Stimulated activated CD4-positive, alpha-beta T cell treated with anti-CD3 and anti-CD28 coated beads, Interleukin-1b, Interleukin-23, amount 100 ng/mL, for 24 hours (primary cell): ENCODE data around the gene USF1.
"Not testable (repeated sequence)": the region's sequence is repeated elsewhere in the genome, so short reads cannot be mapped to it uniquely, and the experiment has no call there.

Experiments used
- DNase-seq, 4 experiments: peaks; one replicate each; pipeline ENCODE4 v3.0.0-alpha.2; 2020; ENCODE audit warnings: low read depth in 4 of 4, low spot score in 1 of 4

USF1 gene

GRCh38 chr1:161079436-161080110 is 33.8 kb upstream of the USF1 start:
- DNase-seq: no peak

DNA sequence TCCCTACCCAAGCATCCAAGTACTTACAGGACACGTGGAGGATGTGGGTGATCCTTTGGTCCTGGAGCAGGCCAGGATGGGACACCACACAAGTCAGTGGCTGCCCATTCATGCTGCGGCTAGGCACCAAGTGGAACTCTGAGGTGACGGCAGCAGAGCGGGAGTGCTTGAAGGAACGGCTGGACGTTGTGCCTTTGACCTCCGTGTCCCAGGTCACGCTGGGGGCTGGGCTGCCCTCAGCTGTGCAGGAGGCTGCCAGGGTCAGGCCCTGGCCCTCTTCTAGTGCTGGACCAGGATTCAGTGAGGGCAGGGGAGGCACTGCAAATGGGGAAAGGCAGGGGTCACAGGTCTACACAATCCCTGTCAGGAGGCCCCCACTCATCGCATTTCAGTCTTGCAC is 31.6 kb upstream of the USF1 start:
- no peak for DNase-seq

- DNase-seq: no peak
These were observed 30.6 kb upstream of the USF1 start for GRCh38 chr1:161076410-161076809.

- no peak for DNase-seq
These were observed 29.0 kb upstream of the USF1 start for GRCh38 chr1:161074676-161075368.

GRCh38 chr1:161073474-161074121 is 27.8 kb upstream of the USF1 start:
- DNase-seq: no peak

- DNase-seq: no peak
These were observed 27.1 kb upstream of the USF1 start for GRCh38 chr1:161072751-161073449.

DNA sequence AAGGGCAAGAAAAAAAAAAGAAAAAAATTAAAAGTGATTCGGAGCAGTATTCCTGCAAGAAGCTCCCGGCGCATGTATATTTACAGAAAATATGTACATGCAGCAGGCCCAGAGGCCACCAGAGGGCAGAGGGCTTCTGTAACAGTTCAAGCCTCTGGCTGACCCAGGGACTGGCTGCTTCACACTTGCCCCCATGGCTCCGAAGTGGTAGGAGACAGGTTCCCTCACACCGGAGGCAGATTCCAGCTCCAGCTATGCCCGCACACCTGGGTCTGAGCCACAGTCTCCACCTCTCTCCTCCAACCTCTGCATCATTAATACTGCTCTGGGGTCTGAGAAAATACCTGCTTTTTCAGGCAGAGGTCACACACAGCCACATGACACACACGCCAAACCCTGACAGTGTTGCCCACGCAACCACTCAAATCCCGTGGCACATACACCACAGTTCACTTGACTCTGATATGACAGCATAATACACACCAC is 26.2 kb upstream of the USF1 start:
- DNase-seq: peak in 1 of 4 experiments; percentile 24

GRCh38 chr1:161070761-161071160 is 25.0 kb upstream of the USF1 start:
- DNase-seq: no peak

DNA sequence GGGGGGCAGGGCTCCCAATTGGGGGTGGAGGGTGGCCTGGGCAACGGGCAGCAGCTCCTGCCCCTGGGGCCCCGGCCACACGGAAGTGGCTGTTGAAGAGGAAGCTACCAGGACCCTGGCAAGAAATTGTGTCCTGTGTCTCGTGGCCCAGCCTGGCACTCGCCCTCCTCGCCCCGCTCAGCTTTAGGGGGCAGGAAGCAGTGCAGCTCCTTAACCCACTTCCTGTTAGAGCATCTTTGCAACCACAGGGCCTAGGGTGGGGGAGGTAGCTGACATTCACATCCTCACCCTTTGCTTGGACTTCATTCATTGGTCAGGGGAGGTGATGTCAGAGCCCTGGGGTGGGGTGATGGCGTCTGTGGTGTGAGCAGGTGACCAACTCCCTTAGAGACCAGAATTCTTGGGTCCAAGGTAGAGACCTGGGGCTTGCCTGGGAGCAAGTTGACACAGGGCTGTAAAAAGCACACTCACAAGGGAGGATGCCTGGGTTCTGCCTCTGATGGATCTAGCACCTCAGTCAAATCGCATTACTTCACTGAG is 24.0 kb upstream of the USF1 start, which contains the start of gene ARHGAP30:
Gene ARHGAP30, minus strand, starts transcription at position 161 of the 540 bp plus-strand sequence. CDS start 267 bp downstream, outside the sequence.
- DNase-seq: peak in 2 of 4 experiments; percentile 64 to 79

- no peak for DNase-seq
These were observed 23.5 kb upstream of the USF1 start for GRCh38 chr1:161069241-161069640.

- peak in 3 of 4 experiments; percentile 47 to 78 (median 65) for DNase-seq
These were observed 22.8 kb upstream of the USF1 start for GRCh38 chr1:161068306-161069234.

- no peak for DNase-seq
These were observed 20.9 kb upstream of the USF1 start for GRCh38 chr1:161066694-161067093.

DNA sequence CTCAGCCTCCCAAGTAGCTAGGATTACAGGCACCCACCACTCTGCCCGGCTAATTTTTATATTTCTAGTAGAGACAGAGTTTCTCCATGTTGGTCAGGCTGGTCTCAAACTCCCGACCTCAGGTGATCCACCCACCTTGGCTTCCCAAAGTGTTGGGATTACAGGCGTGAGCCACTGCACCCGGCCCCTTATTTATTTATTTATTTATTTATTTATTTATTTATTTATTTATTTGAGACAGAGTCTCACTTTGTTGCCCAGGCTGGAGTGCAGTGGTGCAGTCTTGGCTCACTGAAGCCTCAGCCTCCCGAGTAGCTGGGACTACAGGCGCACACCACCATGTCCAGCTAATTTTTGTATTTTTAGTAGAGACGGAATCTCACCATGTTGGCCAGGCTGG is 19.9 kb upstream of the USF1 start:
- DNase-seq: not testable (repeated sequence)

DNA sequence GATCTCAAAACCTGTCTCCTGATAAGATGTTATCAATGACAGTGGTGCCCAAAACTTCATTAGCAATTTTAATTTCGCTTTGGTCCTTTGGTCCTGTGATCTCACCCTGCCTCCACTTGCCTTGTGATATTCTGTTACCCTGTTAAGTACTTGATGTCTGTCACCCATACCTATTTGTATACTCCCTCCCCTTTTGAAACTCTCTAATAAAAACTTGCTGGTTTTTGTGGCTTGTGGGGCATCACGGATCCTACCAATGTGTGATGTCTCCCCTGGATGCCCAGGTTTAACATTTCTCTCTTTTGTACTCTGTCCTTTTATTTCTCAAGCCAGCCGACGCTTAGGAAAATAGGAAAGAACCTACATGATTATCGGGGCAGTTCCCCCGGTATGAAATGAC is 18.2 kb upstream of the USF1 start:
- DNase-seq: not testable (repeated sequence)

DNA sequence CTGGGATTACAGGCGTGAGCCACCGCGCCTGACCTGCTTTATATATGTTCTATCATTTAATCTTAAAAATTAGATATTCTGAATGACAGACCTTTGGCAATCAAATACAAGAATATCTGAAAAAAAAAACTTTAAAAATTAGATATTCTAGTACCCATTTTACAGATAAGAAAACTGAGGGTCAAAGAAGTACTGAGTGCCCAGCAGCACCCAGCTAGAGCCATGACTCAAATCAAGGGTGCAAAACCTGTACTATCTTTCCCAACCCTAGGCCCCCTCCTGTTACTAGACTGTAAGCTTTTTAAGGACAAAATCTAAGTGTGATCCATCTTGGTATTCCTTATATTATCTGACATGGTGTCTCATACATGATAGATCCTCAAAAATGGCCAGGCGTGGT is 15.6 kb upstream of the USF1 start:
- no peak for DNase-seq

DNA sequence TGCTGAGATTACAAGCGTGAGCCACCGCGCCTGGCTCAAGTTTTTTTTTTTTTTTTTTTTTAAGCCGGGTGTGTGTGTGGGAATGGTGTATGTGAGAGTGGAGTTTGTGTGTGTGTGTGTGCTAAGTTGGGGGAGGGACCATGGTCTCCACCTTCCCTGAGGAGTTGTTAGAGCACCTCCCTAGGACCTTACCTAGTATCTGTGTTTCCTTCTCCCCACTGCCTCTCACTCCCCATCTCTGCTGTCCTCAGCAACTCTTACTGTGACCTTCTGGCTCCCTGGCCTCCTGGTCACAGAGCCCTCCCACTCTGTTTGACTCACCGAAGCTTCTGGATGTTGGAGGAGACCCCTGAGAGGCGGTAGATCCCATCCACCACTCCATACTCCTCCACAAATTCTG is 13.5 kb upstream of the USF1 start:
- no peak for DNase-seq

GRCh38 chr1:161054805-161055204 is 9.0 kb upstream of the USF1 start:
- no peak for DNase-seq

DNA sequence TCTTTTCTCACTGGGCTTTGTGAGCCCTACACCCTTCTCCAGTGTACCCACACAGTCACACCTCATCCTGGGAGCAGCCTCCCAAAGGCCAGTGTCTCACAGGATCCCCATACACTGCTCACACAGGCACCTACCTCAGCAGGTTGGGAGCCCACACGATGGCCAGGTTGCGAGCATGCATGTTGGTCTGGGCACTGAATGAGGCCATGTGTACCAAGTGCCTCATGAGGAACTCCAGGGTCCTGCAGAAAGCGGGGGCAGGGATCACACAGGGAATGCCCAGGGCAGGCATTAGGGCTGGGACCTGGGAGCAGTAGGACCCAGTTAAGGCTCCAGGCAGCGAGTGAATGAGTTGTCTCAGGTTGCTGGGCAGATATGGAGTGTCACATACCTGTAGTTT is 8.5 kb upstream of the USF1 start:
- DNase-seq: no peak

GRCh38 chr1:161052899-161053298 is 7.1 kb upstream of the USF1 start:
- DNase-seq: no peak

DNA sequence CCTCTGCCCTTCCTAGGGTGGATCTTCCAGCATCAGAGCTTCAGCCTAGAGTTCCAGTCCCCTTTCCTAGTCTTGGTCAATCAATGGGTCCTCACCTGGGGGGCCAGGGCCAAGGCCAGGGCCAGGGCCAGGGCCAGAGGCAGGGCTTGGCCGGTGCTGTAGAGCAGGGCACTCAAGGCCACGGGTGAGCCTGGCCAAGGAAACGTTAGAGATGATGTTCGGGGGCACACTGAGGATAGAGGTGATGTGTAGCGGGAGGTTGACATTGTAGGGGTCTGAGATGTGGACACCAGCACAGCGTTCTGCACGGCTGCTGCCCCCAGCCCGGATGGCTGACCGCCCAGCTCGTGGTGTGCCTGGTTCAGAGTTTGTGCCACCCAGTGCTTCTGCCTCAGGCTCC is 5.4 kb upstream of the USF1 start:
- no peak for DNase-seq
